ENCODE data around the gene UBE2E2.

Gene UBE2E2

GRCh38 chr3:23633261-23633960, 430.3 kb downstream of the UBE2E2 start:
- peak in 1 of 14 donors; percentile 16 for DNase-seq

DNA sequence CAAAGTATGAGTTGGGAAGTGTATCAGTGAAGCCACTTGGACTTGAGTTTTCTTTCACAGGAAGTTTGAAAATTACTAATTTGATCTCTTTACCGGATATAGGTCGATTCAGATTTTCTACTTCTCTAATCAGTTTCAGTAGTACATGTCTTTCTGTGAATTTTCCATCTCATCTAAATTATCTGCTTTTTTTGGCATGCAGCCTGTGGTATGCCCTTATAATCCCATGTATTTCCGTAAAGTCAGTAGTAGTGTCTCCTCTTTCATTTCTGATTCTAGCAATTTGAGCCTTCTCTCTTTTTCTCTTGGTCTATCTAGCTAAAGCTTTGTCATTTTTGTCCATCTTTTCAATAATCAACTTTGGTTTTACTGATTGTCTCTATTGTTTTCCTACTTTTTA, 434.2 kb downstream of the UBE2E2 start:
- no peak for DNase-seq

GRCh38 chr3:23640471-23641146, 437.5 kb downstream of the UBE2E2 start:
- DNase-seq = no peak
